HG03521 (cell line): ENCODE measurements around the gene EBF4.
"Not testable (repeated sequence)": the region's sequence is repeated elsewhere in the genome, so short reads cannot be mapped to it uniquely, and the experiment has no call there.

Experiments used
- ATAC-seq: cut with Tn5 transposase; IDR thresholded peaks from one replicate; pipeline ENCODE4 v1.9.1; 2021; ENCODE audit warnings: mild to moderate bottlenecking, moderate library complexity; ENCODE audit not compliant: unreplicated experiment

The EBF4 gene

GRCh38 chr20:2807929-2808328 lies 115.3 kb downstream of the EBF4 start:
- ATAC-seq = not testable (repeated sequence)

- no peak for ATAC-seq
Observed at GRCh38 chr20:2809690-2810089, 117.1 kb downstream of the EBF4 start.
